Kidney tubule cell (primary cell): ENCODE results near the gene DNM3.

Experiments
- DNase-seq: peaks from one replicate; pipeline ENCODE4 v3.0.0-alpha.2; 2018; ENCODE audit warnings: low spot score

The DNM3 gene

DNA sequence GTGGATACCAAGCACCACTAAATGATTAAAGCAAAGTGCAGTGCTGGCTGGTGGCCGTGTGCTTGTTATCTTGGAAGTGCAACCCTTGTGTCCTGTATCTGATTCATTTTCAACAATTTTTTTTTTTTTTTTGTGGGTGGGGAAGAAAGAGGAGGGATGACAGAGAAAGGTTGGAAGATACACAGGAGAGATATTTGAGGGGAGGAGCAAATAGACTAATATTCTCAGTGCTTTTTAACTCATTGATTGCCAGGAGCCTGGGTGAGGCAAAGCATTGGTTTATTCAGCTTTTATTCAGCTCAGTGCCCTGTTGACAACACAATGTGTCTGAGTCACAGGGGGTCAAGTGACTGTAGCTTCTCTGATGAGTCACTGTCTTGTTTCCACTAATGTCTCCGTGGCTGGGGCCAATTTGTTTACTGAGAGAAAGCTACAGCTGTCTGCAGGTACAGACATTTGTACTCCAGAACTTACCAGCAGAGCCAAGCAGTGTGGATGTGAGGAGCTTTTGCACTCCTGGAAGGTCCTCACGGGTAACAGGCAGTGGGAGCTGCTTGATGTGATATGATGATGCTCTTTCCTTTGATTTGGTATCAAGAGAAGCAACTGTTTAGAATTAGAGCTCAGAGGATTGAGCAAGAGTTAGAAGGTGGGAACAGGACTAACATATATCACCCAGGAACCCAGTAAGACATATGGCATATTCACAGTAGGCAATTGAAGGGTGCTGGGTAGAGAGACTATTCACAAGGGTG, 23.6 kb upstream of the DNM3 start:
- DNase-seq = peak; percentile 92

DNA sequence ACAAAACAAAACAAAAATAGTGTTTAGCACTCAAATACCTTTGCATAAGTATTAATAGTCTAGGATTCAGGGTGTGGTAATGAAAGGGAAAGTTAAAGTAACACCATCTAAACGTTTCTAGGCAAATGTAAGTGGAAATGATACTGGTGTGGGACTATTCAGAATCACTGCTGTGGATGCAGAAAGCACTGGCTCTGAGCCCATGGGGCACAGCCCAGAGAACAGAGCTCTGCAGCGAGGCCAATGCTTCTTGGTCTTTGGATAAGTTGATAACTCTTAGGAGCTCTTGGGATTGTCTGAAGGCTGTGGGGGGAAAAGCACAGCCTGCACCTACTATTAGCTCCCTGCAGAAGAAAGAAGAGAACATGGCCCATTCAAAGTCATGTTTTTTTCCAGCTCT, 21.4 kb upstream of the DNM3 start:
- DNase-seq = no peak

DNA sequence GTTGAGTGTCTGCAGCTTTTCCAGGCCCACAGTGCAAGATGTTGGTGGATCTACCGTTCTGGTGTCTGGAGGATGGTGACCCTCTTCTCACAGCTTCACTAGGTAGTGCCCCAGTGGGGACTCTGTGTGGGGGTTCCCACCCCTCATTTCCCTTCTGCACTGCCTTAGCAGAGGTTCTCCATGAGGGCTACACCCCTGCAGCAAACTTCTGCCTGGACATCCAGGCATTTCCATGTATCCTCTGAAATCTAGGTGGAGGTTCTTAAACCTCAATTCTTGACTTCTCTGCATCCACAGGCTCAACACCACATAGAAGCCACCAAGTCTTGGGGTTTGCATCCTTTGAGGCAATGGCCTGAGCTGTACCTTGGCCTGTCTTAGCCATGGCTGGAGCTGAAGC, 14.3 kb upstream of the DNM3 start:
- DNase-seq = no peak

DNA sequence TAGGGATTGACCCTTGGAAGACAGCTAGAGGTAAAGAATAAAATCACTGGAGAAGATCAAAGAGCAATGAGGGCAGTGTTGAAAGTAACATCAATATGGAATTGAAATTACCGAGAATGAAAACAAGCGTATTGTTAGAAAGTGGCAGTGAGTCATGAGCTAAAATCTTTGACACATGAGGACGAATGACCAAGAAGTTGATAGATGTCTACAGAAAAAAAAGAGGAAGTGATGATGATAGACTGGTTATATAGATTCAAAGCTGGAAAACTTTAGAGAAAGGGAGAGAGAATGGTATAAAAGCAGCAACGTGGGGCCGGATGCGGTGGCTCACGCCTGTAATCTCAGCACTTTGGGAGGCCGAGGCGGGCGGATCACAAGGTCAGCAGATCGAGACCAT, 12.5 kb upstream of the DNM3 start:
- no peak for DNase-seq

DNA sequence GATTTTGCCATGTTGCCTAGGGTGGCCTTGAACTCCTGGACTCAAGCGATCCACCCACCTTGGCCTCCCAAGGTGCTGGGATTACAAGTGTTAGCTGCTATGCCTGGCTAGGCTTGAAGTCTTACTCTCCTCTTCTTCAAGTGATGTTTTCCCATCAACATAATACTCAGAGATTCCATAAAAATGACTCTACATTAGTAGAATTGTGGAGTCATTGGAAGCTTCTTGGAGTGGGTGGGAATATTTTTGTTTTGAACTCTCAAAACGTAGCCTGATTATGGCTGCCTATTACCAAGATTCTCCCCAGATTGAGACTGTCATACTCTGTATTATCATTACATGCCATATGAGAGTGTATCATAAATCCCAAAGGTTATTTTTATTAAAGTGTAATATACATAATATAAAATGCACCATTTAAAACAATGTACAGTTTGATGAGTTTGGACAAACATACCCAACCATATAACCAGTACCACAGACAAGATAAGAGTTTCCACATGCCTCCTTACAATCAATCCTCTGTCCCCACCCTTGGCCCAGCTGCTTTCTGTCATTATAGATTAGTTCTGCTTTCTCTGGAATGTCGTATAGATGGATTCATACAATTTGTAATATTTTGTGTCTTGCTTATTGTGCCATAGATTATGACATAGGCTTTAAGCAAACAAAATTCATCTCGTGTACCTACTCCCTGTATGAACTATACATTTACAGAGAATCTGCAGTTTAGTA, 8.0 kb upstream of the DNM3 start:
- peak; percentile 49 for DNase-seq

DNA sequence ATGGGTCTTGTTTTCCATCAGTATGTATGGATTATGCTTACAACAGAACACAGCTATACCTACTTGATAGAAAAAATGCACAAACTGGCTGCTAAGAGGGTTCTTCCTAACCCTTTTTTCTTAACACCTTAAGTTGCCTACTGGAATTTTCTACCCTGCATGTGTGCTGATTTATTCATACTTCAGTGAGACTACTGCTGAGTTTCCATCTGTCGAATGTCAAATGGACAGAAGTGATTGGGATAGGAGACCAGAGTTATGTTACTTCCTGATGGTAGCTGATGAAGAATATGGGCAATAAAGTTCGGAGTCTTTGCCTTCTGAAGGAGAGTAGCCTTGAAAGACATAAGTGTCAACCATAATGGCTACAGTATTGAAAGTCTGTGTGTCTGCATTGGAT, 6.5 kb upstream of the DNM3 start:
- no peak for DNase-seq

DNA sequence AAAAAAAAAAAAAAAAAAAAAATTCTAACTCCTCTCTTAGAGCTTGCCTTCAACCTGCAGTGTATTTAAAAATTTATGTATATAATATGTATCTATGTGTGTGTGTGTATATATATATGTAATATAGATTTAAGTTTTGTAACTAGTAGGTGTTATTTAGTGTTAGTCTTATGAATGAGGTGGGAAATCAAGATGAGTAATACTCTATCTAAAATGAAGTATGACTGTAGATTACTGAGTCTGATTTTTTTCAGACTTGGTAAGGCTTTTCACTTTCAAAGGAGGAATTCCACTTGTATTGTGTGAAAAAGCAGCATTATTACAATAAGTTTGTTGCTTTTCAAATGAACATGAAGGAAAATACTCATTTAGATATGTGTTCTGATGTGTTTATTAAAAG, 5.4 kb upstream of the DNM3 start:
- no peak for DNase-seq

DNA sequence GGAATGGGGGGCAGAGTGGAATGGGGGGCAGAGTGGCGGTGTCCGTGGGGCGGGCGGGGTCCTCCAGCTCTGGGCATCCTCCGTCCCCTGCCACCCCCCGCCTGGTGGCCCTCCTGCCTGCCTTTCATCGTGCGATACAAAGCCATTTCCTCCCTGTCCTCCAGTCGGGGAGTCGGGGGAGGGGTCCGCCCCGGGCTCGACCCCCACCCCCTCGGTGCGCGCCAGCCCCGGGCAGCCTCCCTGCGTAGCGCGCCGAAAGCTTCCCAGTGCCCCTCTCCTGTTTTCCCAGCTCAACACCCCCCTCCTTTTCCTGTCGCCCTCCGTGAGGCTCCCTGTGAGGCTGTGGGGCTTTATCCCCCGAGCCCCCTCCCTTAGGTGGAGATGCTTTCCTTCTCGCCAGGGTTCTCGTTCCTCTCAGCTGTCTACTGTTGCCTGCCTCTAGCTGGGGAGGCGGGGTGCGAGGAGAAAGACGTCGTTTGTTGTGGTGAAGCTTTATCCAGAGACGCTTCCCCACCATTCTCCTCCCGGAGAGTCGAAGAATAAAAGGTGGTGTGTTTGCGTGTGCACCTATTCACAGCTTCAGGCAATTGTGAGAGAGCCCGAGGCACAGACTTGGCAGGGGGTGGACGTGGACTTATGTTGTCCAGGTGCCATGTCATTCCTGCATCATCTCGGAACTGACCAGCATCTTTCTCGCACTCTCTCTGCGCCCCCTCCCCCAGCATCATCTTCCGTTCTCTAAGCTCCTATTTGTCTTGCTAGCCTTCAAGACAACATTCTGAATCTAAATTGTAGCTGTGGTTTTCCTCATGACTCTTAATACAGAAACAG, 848 bp downstream of the DNM3 start:
- DNase-seq = peak; percentile 3

DNA sequence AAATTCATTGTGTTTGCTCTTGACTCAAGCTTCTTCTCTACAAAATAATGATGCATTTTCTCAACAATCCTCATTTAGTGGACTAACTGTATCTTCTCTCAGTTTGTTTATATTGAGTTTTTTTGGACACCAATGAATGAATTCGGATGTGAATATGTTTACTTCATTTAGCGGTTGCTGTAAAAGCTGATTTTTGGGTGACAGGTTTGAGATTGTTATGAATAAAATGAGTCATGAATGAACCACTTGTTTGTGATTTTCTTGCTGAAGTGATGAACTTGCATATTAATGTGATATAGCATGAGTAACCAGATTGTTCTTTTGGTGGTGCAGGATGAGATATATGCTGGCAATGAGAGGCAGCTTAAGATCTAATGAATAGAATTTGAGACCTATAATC, 3.1 kb downstream of the DNM3 start:
- DNase-seq = no peak

DNA sequence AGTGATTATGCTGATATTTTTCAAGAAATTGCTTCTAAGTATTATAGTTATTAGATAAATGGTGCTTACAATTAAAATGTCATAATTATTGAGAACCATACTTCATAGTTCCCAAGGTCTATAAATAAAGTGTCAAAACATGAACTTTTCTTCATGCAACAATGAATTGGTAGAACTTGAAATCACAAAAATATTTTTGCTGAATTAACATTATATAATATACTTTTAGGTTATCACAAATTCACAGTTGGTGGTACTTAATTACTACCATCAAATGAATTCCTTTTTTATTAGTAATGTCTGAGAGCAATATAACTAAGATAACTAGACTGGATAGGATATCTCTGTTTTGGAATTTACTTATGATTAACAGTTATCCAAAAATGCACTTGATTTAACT, 4.7 kb downstream of the DNM3 start:
- DNase-seq = no peak

DNA sequence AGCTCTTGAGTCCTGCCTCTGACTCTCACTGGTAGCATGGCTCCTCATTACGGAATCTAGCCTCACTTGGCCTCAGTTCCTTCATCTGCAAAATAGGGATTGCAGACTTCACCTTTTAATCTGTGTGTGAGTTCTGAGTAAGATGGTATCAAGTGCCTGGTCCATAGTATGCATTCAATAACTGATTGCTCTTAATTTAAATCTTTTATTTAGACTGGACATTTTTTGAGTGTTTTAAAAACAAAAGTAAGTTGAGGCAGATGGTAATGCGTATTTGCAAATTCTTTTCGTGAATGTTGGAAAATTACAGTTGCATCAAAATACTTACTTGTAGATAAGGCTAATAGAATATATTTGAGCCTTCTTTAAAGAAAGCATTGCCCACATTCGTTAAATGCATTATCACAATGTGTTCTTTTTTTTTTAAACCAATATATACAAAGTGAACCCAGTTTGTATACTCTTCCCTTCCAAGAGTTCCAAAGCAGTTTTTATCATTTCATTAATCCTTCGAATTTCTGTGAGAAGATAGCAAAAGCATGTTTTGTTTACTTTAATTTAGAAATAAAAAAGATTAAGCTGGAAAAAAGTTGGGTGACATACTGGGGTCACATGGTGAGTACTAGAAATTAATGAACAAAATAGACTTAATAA, 8.1 kb downstream of the DNM3 start:
- no peak for DNase-seq

DNA sequence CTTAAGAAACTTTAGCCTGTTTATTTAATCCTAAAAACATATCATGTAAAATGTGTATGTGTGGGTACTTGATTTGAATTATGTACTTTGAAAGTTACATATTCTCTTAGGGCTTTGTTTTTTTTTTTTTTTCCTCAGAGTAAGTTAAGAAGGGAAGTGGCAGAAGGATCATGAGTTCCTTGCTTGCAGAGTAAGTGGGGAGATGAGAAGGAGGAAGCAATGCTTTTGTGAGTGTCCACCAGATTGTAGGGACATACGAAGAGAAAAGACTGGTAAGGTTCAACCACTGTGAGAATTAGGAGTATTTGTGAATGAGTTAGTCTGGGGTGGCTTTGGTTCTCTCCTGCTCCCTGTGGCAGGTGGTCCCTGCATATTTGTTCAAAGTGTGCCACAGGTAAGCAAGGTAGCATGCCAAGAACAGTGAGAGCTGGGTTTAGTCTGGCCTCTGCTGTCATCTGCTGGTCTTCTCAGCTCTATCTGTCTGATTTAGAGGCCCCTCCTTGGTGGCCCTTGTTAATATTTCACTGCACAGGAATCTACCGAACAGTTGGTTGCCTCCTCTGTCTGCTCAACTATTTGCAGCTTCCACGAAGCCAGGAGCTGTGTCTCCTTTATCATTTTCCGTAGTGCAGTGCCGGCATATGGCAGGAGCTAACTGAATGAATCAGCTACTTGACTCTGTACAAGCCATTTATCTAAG, 9.5 kb downstream of the DNM3 start:
- peak; percentile 80 for DNase-seq

DNA sequence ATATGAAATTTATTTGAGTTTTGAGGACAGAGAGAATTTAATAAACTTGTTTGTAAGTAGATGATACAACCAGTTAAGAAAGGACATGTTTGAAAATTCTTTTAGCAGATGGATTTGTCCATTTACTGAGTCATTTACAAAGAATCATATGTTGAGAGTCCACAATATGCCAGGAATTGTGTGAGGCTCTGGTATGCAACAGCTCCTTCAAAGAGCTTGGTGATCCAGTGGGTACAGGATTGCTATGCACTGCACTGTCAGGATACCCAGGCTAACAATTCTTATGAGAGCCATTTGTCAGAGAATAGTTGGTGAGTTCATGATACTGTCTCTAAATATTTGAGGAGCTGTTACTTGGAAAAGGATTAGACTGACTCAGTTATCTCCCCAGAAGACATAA, 11.0 kb downstream of the DNM3 start:
- DNase-seq = peak; percentile 53

DNA sequence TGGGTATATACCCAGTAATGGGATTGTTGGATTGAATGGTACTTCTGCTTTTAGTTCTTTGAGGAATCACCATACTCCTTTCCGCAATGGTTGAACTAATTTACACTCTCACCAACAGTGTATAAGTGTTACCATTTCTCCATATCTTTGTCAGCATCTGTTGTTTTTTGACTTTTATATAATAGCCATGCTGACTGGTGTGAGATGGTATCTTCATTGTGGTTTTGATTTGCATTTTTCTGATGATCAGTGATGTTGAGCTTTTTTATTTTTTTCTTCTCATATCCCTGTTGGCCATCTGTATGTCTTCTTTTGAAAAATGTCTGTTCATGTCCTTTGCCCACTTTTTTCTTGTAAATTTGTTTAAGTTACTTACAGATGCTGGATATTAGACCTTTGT, 14.1 kb downstream of the DNM3 start:
- no peak for DNase-seq

DNA sequence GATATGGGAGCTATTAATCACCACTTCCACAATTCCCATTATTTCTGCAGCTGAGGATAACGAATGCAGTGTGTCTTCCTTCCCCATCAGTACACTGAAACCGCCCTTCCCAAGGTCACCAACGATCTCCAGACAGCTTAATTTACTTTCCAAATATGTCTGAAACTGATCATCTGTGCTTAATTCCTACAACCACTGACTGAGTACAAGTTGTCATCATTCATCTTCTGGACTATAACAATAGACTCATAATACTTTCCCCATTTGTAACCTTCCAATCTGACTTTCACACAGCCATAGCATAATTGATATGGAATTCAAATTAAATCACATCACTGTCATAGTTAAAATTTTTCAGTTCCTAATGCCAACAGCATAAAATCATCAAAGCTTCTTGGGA, 17.4 kb downstream of the DNM3 start:
- DNase-seq = no peak

DNA sequence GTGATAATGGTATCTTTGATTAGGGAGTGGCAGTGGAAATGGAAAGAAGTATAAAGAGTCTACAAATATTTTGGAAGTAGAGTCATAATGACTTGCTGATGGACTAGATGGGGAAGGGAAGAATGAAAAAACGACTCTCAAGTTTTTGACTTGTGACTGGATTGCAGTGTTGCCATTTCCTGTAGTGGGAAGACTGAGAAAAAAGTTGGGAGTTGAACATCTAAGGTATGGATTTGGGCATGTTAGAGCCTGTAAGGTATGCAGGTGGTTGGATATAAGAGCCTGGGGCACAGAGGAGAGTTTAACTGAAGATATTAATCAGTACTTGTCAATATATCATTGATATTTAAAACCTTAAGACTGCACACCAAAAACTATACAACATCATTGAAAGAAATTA, 19.4 kb downstream of the DNM3 start:
- no peak for DNase-seq

DNA sequence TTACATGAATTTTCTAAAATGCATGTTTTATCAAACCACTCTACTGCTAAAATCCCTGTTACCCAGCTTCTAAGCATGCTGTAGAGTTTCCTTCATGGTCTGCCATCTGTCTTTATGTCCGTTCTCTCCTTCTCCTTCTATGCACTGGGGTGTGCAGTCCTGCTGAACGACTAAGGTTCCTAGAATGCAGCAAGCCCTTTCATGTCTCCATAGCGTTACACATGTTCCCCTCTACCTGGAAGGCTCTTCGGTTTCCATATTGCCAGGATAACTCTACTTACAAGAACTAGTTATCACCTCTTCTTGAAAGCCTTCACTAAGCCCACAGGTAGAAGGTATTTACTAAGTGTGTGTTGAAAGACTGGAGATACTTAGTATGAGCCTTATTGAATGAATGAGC, 22.2 kb downstream of the DNM3 start:
- no peak for DNase-seq

DNA sequence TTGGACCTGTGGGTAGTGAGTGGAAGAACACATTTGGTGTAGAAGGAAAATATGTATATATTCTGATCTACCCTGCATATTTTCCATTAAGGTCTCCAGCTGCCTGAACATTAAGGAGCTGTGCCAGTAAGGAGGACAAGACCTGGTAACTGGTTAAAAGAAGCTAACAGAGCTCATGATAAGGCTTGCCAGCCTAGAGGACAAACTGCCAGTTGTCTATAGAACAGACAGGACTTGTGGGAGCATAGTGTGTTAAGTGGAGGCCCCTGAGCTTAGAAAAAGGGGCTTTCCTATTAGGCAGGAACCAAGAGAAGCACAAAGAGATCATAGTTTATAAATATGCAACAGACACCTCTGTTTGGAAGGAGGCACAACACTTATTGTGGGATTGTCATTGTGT, 23.0 kb downstream of the DNM3 start:
- DNase-seq = no peak

DNA sequence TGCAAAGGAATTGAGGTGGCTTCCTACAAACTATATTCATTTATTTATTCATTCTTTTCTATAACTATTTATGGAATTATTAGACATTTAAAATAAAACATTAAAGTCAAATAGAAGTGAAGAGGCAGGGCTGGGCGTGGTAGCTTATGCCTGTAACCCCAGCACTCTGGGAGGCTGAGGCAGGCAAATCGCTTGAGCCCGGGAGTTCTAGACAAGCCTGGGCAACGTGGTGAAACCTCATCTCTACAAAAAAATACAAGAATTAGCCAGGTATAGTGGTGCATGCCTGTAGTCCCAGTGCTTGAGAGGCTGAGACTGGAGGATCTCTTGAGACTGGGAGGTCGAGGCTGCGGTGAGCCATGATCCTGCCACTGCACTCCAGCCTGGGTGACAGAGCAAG, 23.8 kb downstream of the DNM3 start:
- no peak for DNase-seq

DNA sequence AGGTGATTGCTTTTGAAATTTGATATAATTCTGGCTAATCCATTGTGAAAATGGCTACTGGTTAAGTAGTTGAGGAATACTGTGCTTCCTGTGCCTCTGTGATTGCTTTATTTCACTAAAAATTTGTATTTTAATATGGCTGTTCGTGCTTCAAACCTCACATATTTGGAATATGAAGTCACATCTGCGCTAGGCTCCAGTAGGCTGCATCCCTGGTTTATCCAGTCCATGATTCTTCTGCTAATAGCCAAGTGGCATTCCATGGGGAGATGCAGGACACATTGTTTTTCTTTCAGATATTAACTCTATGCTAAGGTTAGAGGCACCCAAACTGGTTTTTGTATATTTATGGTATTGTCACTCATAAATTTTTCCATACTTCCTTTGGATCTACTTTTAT, 25.9 kb downstream of the DNM3 start:
- peak; percentile 54 for DNase-seq

DNA sequence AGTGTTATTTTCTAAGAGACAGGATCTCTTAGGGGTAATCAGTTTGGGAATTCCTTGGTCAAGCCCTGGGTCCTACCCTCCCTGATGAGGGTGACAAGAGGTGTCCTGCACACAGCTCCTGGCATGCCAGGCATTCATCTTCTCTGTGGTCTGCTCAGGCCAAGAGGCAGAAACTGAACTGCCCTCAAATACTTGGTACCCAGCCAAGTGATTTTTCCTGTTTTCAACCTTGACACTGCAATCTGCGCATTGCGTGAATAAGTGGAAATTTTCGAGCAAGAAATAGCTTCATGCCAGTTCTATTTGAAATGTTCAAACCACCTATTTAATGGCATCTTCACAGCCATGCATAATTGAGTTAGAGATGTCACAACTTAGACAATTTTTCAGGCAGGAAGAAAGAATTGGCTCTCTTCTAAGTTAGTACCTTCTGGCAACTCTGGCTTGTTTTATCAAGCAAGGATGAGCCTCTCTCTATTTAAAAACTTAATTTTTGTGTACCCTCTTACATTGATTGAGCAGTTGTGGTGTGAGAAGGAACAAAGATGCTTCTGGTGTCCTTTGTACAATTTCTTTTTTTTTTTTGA, 27.0 kb downstream of the DNM3 start:
- DNase-seq = peak; percentile 91
